Natural killer cell treated with Interleukin-12 subunit alpha and Interleukin-12 subunit beta and Interleukin-15 and Interleukin-18, amount 100 ng/mL, for 72 hours (primary cell): ENCODE measurements around the gene TNRC18. TPM values are rescaled to one million over a fixed set of nuclear protein-coding genes. Genes with fewer than 3 reads are reported as not detected.

Experiments
- ATAC-seq, 2 donors: fragments of 150-1000 bp; cut with Tn5 transposase in 1 of 2; sonication (Bioruptor Pico), chemical (Tn5 transposase) in 1 of 2; 2 replicates each; pipeline ENCODE4 v1.10.0; 2021
- DNase-seq: peaks from one replicate; pipeline ENCODE4 v3.0.0; 2022; ENCODE audit warnings: low spot score
- H3K27ac Mint-ChIP-seq, 2 donors: 1 replicate in 1 of 2; 2 replicates in 1 of 2; pipeline ENCODE4 v1.8.0; 2022; ENCODE audit warnings: mixed read lengths in 2 of 2, mild to moderate bottlenecking in 1 of 2, moderate library complexity in 1 of 2
- H3K27me3 Mint-ChIP-seq, 2 donors: 1 replicate in 1 of 2; 2 replicates in 1 of 2; pipeline ENCODE4 v1.8.0; 2022; ENCODE audit warnings: mixed read lengths in 2 of 2
- H3K36me3 Mint-ChIP-seq: one replicate; pipeline ENCODE4 v1.8.0; 2022; ENCODE audit warnings: mixed read lengths
- H3K4me1 Mint-ChIP-seq, 2 donors: 1 replicate in 1 of 2; 2 replicates in 1 of 2; pipeline ENCODE4 v1.8.0; 2022; ENCODE audit warnings: low read depth in 2 of 2, mixed read lengths in 2 of 2, mild to moderate bottlenecking in 1 of 2
- H3K4me3 Mint-ChIP-seq: one replicate; pipeline ENCODE4 v1.8.0; 2022; ENCODE audit warnings: mixed read lengths
- H3K9me3 Mint-ChIP-seq: 2 replicates; pipeline ENCODE4 v1.8.0; 2022; ENCODE audit warnings: mixed read lengths
- total RNA-seq, 2 donors: library from RNA; stranded (reverse); gene quantifications; one replicate each; pipeline ENCODE4 v1.2.3, GENCODE V29; 2022

Gene TNRC18
- total RNA-seq, 2 donors from 2014 or later = 81.2 to 87.6 TPM

- no peak for DNase-seq
- no peak overlapping the region for H3K27ac Mint-ChIP-seq
- peak in 1 of 2 donors; percentile 10 for ATAC-seq
Measured at GRCh38 chr7:5429253-5429856, 5.7 kb upstream of the TNRC18 start.

DNA sequence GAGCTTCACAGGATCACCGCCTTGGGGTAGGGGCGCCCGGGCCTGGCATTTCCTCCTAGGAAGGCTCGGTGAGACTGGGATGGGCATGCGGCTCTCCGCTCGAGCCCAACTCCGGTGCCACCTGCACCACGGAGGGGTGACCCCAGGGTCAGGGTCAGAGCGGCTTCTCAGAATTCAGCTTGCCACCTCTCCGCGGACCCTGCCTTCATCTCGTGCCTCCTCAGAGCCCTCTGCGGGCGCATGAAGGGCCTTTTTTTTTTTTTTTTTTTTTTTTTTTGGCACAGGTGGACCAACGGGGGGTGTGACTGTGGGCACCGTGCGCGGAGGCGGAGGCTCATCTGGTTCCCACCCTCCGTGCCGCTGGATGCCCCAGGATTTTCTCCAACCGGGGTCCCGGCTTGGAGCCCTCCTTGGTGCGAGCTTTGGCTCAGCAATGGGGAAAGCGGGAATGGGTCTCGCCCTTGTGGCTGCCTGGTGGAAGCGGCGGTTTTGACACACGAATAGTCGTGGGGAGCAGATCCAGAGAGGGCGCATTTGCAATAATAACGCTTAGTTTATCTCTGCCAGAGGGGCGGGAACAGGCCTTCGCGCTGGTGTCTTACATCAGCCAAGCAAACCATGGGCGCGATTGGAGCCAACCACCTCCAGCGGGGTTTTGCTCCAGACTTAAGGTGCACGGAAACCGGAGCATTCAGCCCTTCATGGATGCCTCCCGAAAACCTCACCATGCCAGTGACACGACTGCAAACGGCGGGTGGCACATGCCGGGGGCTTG lies 5.0 kb upstream of the TNRC18 start:
- DNase-seq = no peak
- Mint-ChIP-seq H3K9me3 (no peaks in the 10 kb centered on the region), H3K4me3 (no peak overlapping the region), H3K27ac (no peak overlapping the region), H3K27me3 (peaks cover 39 to 46% of the 10 kb centered on the region in 2 donors), H3K4me1 (peaks cover 10 to 19% of the 10 kb centered on the region in 2 donors), H3K36me3 (no peaks in the 10 kb centered on the region)
- no peak for ATAC-seq

More at GRCh38 chr7:5429253-5429856, 5.7 kb upstream of the TNRC18 start:
- peaks cover 8 to 18% of the 10 kb centered on the region in 2 donors for H3K4me1 Mint-ChIP-seq
- no peaks in the 10 kb centered on the region for H3K36me3 Mint-ChIP-seq
- H3K9me3 Mint-ChIP-seq = no peaks in the 10 kb centered on the region
- peak overlapping the region; percentile 50 for H3K4me3 Mint-ChIP-seq
- peaks cover 42 to 46% of the 10 kb centered on the region in 2 donors for H3K27me3 Mint-ChIP-seq

- Mint-ChIP-seq H3K27me3 (peaks cover 29 to 34% of the 10 kb centered on the region in 2 donors), H3K9me3 (no peaks in the 10 kb centered on the region), H3K4me1 (peaks cover 10 to 25% of the 10 kb centered on the region in 2 donors), H3K4me3 (peak overlapping the region; percentile 84), H3K27ac (no peak overlapping the region), H3K36me3 (no peaks in the 10 kb centered on the region)
- DNase-seq (no peak), ATAC-seq (no peak)
Measured at GRCh38 chr7:5426226-5426475, 2.5 kb upstream of the TNRC18 start.

GRCh38 chr7:5425507-5426225 lies 2.0 kb upstream of the TNRC18 start:
- Mint-ChIP-seq H3K4me3 (peak overlapping the region; percentile 84), H3K9me3 (no peaks in the 10 kb centered on the region), H3K27ac (peak overlapping the region in 1 of 2 donors; percentile 14), H3K36me3 (no peaks in the 10 kb centered on the region), H3K27me3 (peaks cover 28 to 34% of the 10 kb centered on the region in 2 donors), H3K4me1 (peaks cover 10 to 27% of the 10 kb centered on the region in 2 donors)
- ATAC-seq = no peak
- no peak for DNase-seq

- no peaks in the 10 kb centered on the region for H3K36me3 Mint-ChIP-seq
- DNase-seq (no peak), ATAC-seq (no peak)
- H3K9me3 Mint-ChIP-seq = no peaks in the 10 kb centered on the region
- peak overlapping the region; percentile 84 for H3K4me3 Mint-ChIP-seq
- peak overlapping the region; percentile 14 to 37 for H3K27ac Mint-ChIP-seq
- H3K27me3 Mint-ChIP-seq = peaks cover 21 to 30% of the 10 kb centered on the region in 2 donors
- peaks cover 10 to 28% of the 10 kb centered on the region in 2 donors for H3K4me1 Mint-ChIP-seq
Measured at GRCh38 chr7:5424749-5425506, 1.3 kb upstream of the TNRC18 start.

- peaks cover 5 to 24% of the 10 kb centered on the region in 2 donors for H3K4me1 Mint-ChIP-seq
- peaks cover 13 to 26% of the 10 kb centered on the region in 2 donors for H3K27me3 Mint-ChIP-seq
Measured at GRCh38 chr7:5423976-5424748, 528 bp upstream of the TNRC18 start.

GRCh38 chr7:5422396-5423305 lies 983 bp downstream of the TNRC18 start:
- H3K4me3 Mint-ChIP-seq = peak overlapping the region; percentile 74
- DNase-seq (no peak), ATAC-seq (no peak)
- H3K4me1 Mint-ChIP-seq = peaks cover 5 to 30% of the 10 kb centered on the region in 2 donors
- no peak overlapping the region for H3K27ac Mint-ChIP-seq
- H3K9me3 Mint-ChIP-seq = no peaks in the 10 kb centered on the region
- peaks cover 25 to 35% of the 10 kb centered on the region in 2 donors for H3K27me3 Mint-ChIP-seq
- no peaks in the 10 kb centered on the region for H3K36me3 Mint-ChIP-seq

More at GRCh38 chr7:5423976-5424748, 528 bp upstream of the TNRC18 start:
- peak overlapping the region; percentile 84 for H3K4me3 Mint-ChIP-seq
- no peak for DNase-seq
- no peaks in the 10 kb centered on the region for H3K9me3 Mint-ChIP-seq
- H3K27ac Mint-ChIP-seq = peak overlapping the region in 1 of 2 donors; percentile 37
- peak; percentile 58 to 67 for ATAC-seq
- no peaks in the 10 kb centered on the region for H3K36me3 Mint-ChIP-seq

- H3K36me3 Mint-ChIP-seq = no peaks in the 10 kb centered on the region
- H3K9me3 Mint-ChIP-seq = no peaks in the 10 kb centered on the region
- no peak overlapping the region for H3K27ac Mint-ChIP-seq
- H3K4me1 Mint-ChIP-seq = peaks cover 5 to 30% of the 10 kb centered on the region in 2 donors
- H3K27me3 Mint-ChIP-seq = peaks cover 26 to 31% of the 10 kb centered on the region in 2 donors
- no peak for ATAC-seq
- DNase-seq = no peak
- H3K4me3 Mint-ChIP-seq = peak overlapping the region; percentile 74
Measured at GRCh38 chr7:5421714-5422395, 1.8 kb downstream of the TNRC18 start.

DNA sequence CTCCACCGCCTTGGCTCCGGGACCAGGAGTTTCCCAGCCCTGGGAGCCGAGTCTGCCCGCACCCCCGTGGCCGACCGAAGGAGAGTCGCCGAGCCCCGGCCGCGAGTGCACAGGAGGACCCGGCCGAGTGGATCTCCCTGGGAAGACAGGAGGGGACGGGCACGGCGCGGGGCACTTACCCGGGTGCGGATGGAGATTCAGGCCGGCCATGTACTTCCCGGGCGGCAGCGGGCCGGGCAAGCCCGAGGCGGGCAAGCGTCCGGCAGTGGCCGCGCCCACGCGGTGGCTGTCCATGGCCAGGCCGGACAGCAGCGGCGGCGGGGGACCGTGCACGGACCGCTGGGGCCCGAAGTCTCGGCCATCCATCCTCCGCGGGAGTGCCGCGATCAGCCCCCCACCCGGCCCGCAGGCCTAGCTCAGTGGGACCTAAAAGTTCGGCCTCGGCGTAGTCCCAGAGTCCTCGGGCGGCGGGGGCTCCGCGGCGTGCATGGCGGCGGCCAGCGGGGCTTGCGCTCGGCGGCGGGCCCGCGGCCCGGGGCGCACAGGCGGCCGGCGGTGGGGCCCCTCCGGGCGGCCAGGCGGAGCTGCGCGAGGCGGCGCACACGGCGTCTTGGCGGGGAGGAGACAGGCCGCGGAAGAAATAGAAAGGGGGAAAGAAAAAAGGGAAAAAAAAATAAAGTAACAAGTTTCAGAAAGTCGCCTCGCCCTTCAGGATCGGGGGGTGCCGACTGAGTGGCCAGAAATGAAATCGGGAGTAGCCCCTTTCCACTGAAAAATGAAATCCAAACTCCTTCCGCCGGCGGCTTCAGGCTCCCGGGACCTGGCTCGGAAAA lies 2.5 kb downstream of the TNRC18 start:
- peaks cover 5 to 30% of the 10 kb centered on the region in 2 donors for H3K4me1 Mint-ChIP-seq
- peaks cover 24 to 31% of the 10 kb centered on the region in 2 donors for H3K27me3 Mint-ChIP-seq
- ATAC-seq = peak; percentile 37 to 50
- DNase-seq = no peak
- H3K4me3 Mint-ChIP-seq = peak overlapping the region; percentile 74
- no peaks in the 10 kb centered on the region for H3K9me3 Mint-ChIP-seq
- H3K36me3 Mint-ChIP-seq = no peaks in the 10 kb centered on the region
- H3K27ac Mint-ChIP-seq = no peak overlapping the region

DNA sequence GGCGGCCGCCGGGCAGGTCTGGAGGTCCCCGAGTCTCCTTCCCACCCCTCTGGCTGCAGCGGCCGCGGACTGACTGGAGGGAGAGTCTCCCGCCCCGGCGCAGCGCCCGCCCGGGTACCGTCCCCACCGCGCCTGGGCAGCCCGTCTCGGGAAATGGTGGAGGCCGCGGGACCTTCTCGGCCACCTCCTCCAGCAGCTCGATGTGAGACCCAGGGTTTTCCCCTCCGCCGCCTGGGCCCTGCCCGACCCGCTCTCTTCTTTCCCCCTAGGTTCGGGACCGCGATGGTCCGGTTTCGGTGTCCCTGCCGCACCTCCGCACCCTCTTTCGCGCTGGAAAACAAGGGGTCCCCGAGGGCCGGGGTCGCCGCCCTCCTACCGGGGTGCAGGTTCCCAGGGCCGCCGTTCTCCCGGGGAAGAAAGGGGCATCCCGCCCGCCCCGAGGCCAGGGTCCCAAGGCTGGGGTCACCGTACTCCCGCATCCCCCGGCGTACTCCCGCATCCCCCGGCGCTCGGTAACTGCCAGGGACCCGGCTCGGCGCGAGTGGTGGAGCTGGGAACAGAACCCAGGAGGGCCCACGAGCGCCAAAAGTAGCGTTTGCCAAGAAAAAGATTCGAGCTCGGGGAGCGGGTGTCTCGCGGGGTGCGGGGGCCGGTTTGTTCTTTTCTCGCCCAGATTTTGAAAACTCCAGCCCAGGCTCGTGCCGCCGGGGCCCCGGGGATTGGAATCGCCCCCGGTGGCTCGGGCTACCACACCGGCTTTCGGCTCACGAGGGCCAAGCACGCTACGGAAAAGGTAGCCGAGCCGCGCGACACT lies 3.4 kb downstream of the TNRC18 start:
- peaks cover 5 to 22% of the 10 kb centered on the region in 2 donors for H3K4me1 Mint-ChIP-seq
- ATAC-seq (peak; percentile 43 to 68), DNase-seq (no peak)
- H3K27ac Mint-ChIP-seq = no peak overlapping the region
- peak overlapping the region; percentile 58 for H3K4me3 Mint-ChIP-seq
- H3K9me3 Mint-ChIP-seq = no peaks in the 10 kb centered on the region
- peaks cover 16 to 22% of the 10 kb centered on the region in 2 donors for H3K27me3 Mint-ChIP-seq
- H3K36me3 Mint-ChIP-seq = no peaks in the 10 kb centered on the region
